ENCODE measurements around the gene TM9SF3.

The TM9SF3 gene

GRCh38 chr10:96612055-96612830 lies 25.4 kb upstream of the TM9SF3 start:
- Histone ChIP-seq H3K4me2 (ENCODE audit: low read depth, low read length) (no peak overlapping the region), H4K20me1 (ENCODE audit: insufficient read depth, low read length) (no peaks in the 10 kb centered on the region), H3K79me2 (ENCODE audit: low read length) (no peaks in the 10 kb centered on the region), H3K36me3 (replicated peaks; ENCODE audit: insufficient read depth, low read length) (no peaks in the 10 kb centered on the region), H2AFZ (ENCODE audit: low read length) (no peak overlapping the region), H3K9ac (ENCODE audit: low read length) (no peak overlapping the region), H3K9me3 (replicated peaks; ENCODE audit: insufficient read depth, low read length) (no peaks in the 10 kb centered on the region), H3F3A (ENCODE audit: insufficient read depth, low read length) (no peaks in the 10 kb centered on the region), H3K4me3 (ENCODE audit: low read length) (no peak overlapping the region), H3K27me3 (replicated peaks; ENCODE audit: insufficient read depth, low read length) (no peaks in the 10 kb centered on the region), H3K27ac (ENCODE audit: low read length) (no peak overlapping the region), H3K4me1 (ENCODE audit: low read length) (no peaks in the 10 kb centered on the region), H3K9me2 (replicated peaks; ENCODE audit: insufficient read depth, low read length) (no peaks in the 10 kb centered on the region)
- no peak for DNase-seq
- TF ChIP-seq CTCF (IDR thresholded peaks at IDR 0.05; ENCODE audit: low read length) (no peak), EZH2phosphoT487 (IDR thresholded peaks at IDR 0.05; ENCODE audit: low read length) (no peak), EZH2 (optimal IDR thresholded peaks at IDR 0.05; ENCODE audit: low read depth, low read length) (no peak)

- Histone ChIP-seq H3K4me3 (ENCODE audit: low read length) (no peak overlapping the region), H4K20me1 (ENCODE audit: insufficient read depth, low read length) (no peaks in the 10 kb centered on the region), H3K27me3 (replicated peaks; ENCODE audit: insufficient read depth, low read length) (no peaks in the 10 kb centered on the region), H3K27ac (ENCODE audit: low read length) (no peak overlapping the region), H3K4me1 (ENCODE audit: low read length) (no peaks in the 10 kb centered on the region), H3K9ac (ENCODE audit: low read length) (no peak overlapping the region), H2AFZ (ENCODE audit: low read length) (no peak overlapping the region), H3K79me2 (ENCODE audit: low read length) (no peaks in the 10 kb centered on the region), H3K9me3 (replicated peaks; ENCODE audit: insufficient read depth, low read length) (no peaks in the 10 kb centered on the region), H3K36me3 (replicated peaks; ENCODE audit: insufficient read depth, low read length) (no peaks in the 10 kb centered on the region), H3K4me2 (ENCODE audit: low read depth, low read length) (no peak overlapping the region), H3K9me2 (replicated peaks; ENCODE audit: insufficient read depth, low read length) (no peaks in the 10 kb centered on the region), H3F3A (ENCODE audit: insufficient read depth, low read length) (no peaks in the 10 kb centered on the region)
- TF ChIP-seq EZH2 (optimal IDR thresholded peaks at IDR 0.05; ENCODE audit: low read depth, low read length) (no peak), CTCF (IDR thresholded peaks at IDR 0.05; ENCODE audit: low read length) (no peak), EZH2phosphoT487 (IDR thresholded peaks at IDR 0.05; ENCODE audit: low read length) (no peak)
- no peak for DNase-seq
Measured at GRCh38 chr10:96610817-96611216, 24.0 kb upstream of the TM9SF3 start.

- Histone ChIP-seq H3K27ac (ENCODE audit: low read length) (no peak overlapping the region), H3K9ac (ENCODE audit: low read length) (no peak overlapping the region), H3K4me1 (ENCODE audit: low read length) (no peaks in the 10 kb centered on the region), H4K20me1 (ENCODE audit: insufficient read depth, low read length) (no peaks in the 10 kb centered on the region), H3K27me3 (replicated peaks; ENCODE audit: insufficient read depth, low read length) (no peaks in the 10 kb centered on the region), H3K36me3 (replicated peaks; ENCODE audit: insufficient read depth, low read length) (no peaks in the 10 kb centered on the region), H3K4me2 (ENCODE audit: low read depth, low read length) (no peak overlapping the region), H2AFZ (ENCODE audit: low read length) (no peak overlapping the region), H3K9me3 (replicated peaks; ENCODE audit: insufficient read depth, low read length) (no peaks in the 10 kb centered on the region), H3F3A (ENCODE audit: insufficient read depth, low read length) (no peaks in the 10 kb centered on the region), H3K4me3 (ENCODE audit: low read length) (no peak overlapping the region), H3K79me2 (ENCODE audit: low read length) (no peaks in the 10 kb centered on the region), H3K9me2 (replicated peaks; ENCODE audit: insufficient read depth, low read length) (no peaks in the 10 kb centered on the region)
- DNase-seq = no peak
- TF ChIP-seq EZH2 (optimal IDR thresholded peaks at IDR 0.05; ENCODE audit: low read depth, low read length) (no peak), EZH2phosphoT487 (IDR thresholded peaks at IDR 0.05; ENCODE audit: low read length) (no peak), CTCF (IDR thresholded peaks at IDR 0.05; ENCODE audit: low read length) (no peak)
Measured at GRCh38 chr10:96609510-96609909, 22.7 kb upstream of the TM9SF3 start.

Data from MM.1S (cell line).